GM12864 (cell line): Measurements from ENCODE around the gene VPS26C.

Experiments used
- DNase-seq: peaks from one replicate; pipeline ENCODE4 v3.0.0-alpha.2; 2011; ENCODE audit warnings: low read depth
- H3K4me3 ChIP-seq: 2 replicates; pipeline ENCODE4 v1.5.1; 2011; ENCODE audit warnings: mild to moderate bottlenecking, low read depth, low read length, control low read depth
- TF ChIP-seq, protein P1 (sequence below): IDR thresholded peaks from 2 replicates; pipeline ENCODE4 v1.5.1; 2011; ENCODE audit warnings: low read depth, mild to moderate bottlenecking, moderate library complexity, low read length, control low read depth, inconsistent platforms; ENCODE audit errors: missing control alignments

The VPS26C gene

DNA sequence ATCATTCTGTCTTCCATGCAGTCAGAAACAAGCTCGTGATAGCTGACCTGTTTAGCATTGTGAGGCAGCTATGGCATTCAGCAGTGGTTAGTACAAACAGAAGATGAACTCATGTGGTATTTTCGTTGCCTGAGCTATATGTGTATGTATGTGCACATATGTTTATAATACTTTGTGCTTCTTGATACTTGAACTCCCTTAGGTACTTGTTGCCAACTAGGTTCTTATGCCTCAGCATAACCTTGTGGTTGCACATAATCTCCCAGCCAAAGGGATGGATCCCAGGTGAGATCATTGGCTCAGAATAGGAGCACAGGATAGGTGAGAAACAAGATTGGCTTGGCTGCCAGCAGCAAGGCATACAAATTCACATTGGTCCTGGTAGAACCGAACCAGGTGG is 86.1 kb downstream of the VPS26C start:
- DNase-seq, result no peak
- TF ChIP-seq, protein P1, sequence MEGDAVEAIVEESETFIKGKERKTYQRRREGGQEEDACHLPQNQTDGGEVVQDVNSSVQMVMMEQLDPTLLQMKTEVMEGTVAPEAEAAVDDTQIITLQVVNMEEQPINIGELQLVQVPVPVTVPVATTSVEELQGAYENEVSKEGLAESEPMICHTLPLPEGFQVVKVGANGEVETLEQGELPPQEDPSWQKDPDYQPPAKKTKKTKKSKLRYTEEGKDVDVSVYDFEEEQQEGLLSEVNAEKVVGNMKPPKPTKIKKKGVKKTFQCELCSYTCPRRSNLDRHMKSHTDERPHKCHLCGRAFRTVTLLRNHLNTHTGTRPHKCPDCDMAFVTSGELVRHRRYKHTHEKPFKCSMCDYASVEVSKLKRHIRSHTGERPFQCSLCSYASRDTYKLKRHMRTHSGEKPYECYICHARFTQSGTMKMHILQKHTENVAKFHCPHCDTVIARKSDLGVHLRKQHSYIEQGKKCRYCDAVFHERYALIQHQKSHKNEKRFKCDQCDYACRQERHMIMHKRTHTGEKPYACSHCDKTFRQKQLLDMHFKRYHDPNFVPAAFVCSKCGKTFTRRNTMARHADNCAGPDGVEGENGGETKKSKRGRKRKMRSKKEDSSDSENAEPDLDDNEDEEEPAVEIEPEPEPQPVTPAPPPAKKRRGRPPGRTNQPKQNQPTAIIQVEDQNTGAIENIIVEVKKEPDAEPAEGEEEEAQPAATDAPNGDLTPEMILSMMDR, result no peak
- H3K4me3 ChIP-seq, result no peak overlapping the region

DNA sequence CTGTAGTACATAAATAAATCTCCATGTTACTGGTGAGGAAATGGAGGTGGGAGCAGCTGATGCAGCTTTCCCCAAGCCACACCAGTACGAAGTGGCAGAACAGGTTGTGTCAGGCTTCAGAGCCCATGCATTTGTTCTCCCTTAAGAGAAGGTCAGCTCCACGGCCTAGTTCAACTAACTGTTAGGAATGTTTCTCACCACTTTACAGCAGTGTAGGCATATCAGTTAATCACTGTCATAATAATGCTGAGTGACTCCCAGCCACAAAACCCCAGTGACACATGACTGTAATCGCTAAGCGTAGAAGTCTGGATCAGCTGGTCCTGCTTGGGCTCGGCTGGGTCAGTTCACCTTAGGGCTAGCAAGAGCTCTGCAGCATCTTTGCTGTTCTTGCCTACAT is 90.4 kb downstream of the VPS26C start:
- TF ChIP-seq, protein P1, result no peak
- no peak for DNase-seq

More for the DNA sequence above, 90.4 kb downstream of the VPS26C start:
- H3K4me3 ChIP-seq, result no peak overlapping the region
